DND-41 (cell line): ENCODE results near the gene GARIN5B.
A peak's percentile ranks its signal among the peaks of the same experiment; 100 is the strongest.

Experiments
- ATAC-seq: fragments of 200-7000 bp; cut with Tn5 transposase; 3 replicates; pipeline ENCODE4 v1.9.1; 2021; ENCODE audit warnings: low read depth; ENCODE audit not compliant: insufficient read depth
- DNase-seq: peaks from one replicate; pipeline ENCODE4 v3.0.0-alpha.2; 2020
- H2AFZ ChIP-seq: 2 replicates; pipeline ENCODE4 v1.6.0; 2012; ENCODE audit warnings: low read depth, low read length
- H3K27ac ChIP-seq: 2 replicates; pipeline ENCODE4 v1.5.1; 2012; ENCODE audit warnings: low read length, inconsistent platforms
- H3K27me3 ChIP-seq: fragments of 200-600 bp; sonication (generic); 2 replicates; pipeline ENCODE4 v1.6.0; 2012; ENCODE audit warnings: low read length, mild to moderate bottlenecking, inconsistent platforms; ENCODE audit not compliant: insufficient read depth, poor library complexity
- H3K36me3 ChIP-seq: 2 replicates; pipeline ENCODE4 v1.5.1; 2012; ENCODE audit warnings: low read length, inconsistent platforms; ENCODE audit not compliant: insufficient read depth
- H3K4me1 ChIP-seq: 2 replicates; pipeline ENCODE4 v1.5.1; 2012; ENCODE audit warnings: mild to moderate bottlenecking, low read length; ENCODE audit not compliant: insufficient read depth
- H3K4me2 ChIP-seq: 2 replicates; pipeline ENCODE4 v1.6.0; 2012; ENCODE audit warnings: mild to moderate bottlenecking, moderate library complexity, low read length, inconsistent platforms; ENCODE audit not compliant: insufficient read depth
- H3K4me3 ChIP-seq, 2 experiments: fragments of 200-600 bp in 1 of 2; shearing (Covaris generic) in 1 of 2; 2 replicates each; pipeline ENCODE4 v1.5.1; 2012 to 2016; ENCODE audit warnings: inconsistent platforms in 2 of 2, low read length in 2 of 2, mild to moderate bottlenecking in 2 of 2, low read depth in 1 of 2, moderate library complexity in 1 of 2
- H3K79me2 ChIP-seq: 2 replicates; pipeline ENCODE4 v1.6.0; 2012; ENCODE audit warnings: low read length, inconsistent platforms; ENCODE audit not compliant: insufficient read depth
- H3K9ac ChIP-seq: 2 replicates; pipeline ENCODE4 v1.6.0; 2012; ENCODE audit warnings: low read depth, mild to moderate bottlenecking, inconsistent platforms, low read length, moderate library complexity
- H3K9me3 ChIP-seq: 2 replicates; pipeline ENCODE4 v1.5.1; 2012; ENCODE audit warnings: low read length, moderate library complexity, mild to moderate bottlenecking, inconsistent platforms; ENCODE audit not compliant: insufficient read depth, severe bottlenecking
- H4K20me1 ChIP-seq: 2 replicates; pipeline ENCODE4 v1.6.0; 2012; ENCODE audit warnings: low read length; ENCODE audit not compliant: insufficient read depth
- CTCF ChIP-seq: IDR thresholded peaks from 2 replicates; pipeline ENCODE4 v1.5.1; 2012; ENCODE audit warnings: borderline replicate concordance, low read length, moderate library complexity, mild to moderate bottlenecking; ENCODE audit not compliant: poor library complexity, severe bottlenecking; ENCODE audit errors: extremely low read depth
- EZH2 ChIP-seq: IDR thresholded peaks from 3 replicates; pipeline ENCODE4 v1.6.1; 2012; ENCODE audit warnings: borderline replicate concordance, low read depth, mild to moderate bottlenecking, moderate library complexity, low read length, inconsistent platforms; ENCODE audit not compliant: severe bottlenecking

The GARIN5B gene

GRCh38 chr19:55341171-55341588, 21.9 kb downstream of the GARIN5B start:
- peak; percentile 22 for ATAC-seq
- H3K27ac ChIP-seq, result peak overlapping the region; percentile 89
- peaks cover 34% of the 10 kb centered on the region for H3K4me1 ChIP-seq
- H3K4me2 ChIP-seq, result peak overlapping the region; percentile 91
- peak overlapping the region; percentile 93 for H3K9ac ChIP-seq
- peak overlapping the region; percentile 84 to 92; a peak in 3 of 4 replicates for H3K4me3 ChIP-seq
- TF ChIP-seq EZH2 (no peak), CTCF (no peak)
- peak; percentile 84 for DNase-seq
- peaks cover 46% of the 10 kb centered on the region for H3K36me3 ChIP-seq
- H3K79me2 ChIP-seq, result peaks cover 30% of the 10 kb centered on the region
- peaks cover 39% of the 10 kb centered on the region for H4K20me1 ChIP-seq
- H3K27me3 ChIP-seq, result no peaks in the 10 kb centered on the region
- H3K9me3 ChIP-seq, result no peaks in the 10 kb centered on the region
- peak overlapping the region; percentile 62; the same call in 1 of the 2 replicates for H2AFZ ChIP-seq

GRCh38 chr19:55340784-55341147, 22.3 kb downstream of the GARIN5B start:
- Histone ChIP-seq H3K27me3 (no peaks in the 10 kb centered on the region), H3K4me2 (peak overlapping the region; percentile 91), H3K36me3 (peaks cover 42% of the 10 kb centered on the region), H3K4me3 (peak overlapping the region; percentile 84 to 92), H3K27ac (peak overlapping the region; percentile 89), H3K4me1 (peaks cover 34% of the 10 kb centered on the region), H3K9ac (peak overlapping the region; percentile 93), H4K20me1 (peaks cover 38% of the 10 kb centered on the region), H2AFZ (peak overlapping the region; percentile 62; the same call in 1 of the 2 replicates), H3K79me2 (peaks cover 30% of the 10 kb centered on the region), H3K9me3 (no peaks in the 10 kb centered on the region)
- TF ChIP-seq EZH2 (no peak), CTCF (peak; percentile 61)
- DNase-seq, result peak; percentile 63
- ATAC-seq, result 0 out of 3 replicates have a peak, but pooled peaks have one; percentile 4

GRCh38 chr19:55339889-55340783, 22.9 kb downstream of the GARIN5B start:
- H3K27ac ChIP-seq, result peak overlapping the region; percentile 89
- peak overlapping the region; percentile 91 for H3K4me2 ChIP-seq
- no peaks in the 10 kb centered on the region for H3K9me3 ChIP-seq
- ATAC-seq, result no peak
- H3K27me3 ChIP-seq, result no peaks in the 10 kb centered on the region
- peaks cover 36% of the 10 kb centered on the region for H3K36me3 ChIP-seq
- H3K9ac ChIP-seq, result peak overlapping the region; percentile 93
- peaks cover 35% of the 10 kb centered on the region for H4K20me1 ChIP-seq
- DNase-seq, result no peak
- H3K4me1 ChIP-seq, result peaks cover 34% of the 10 kb centered on the region
- H2AFZ ChIP-seq, result no peak overlapping the region
- H3K79me2 ChIP-seq, result peaks cover 30% of the 10 kb centered on the region
- TF ChIP-seq CTCF (no peak), EZH2 (no peak)
- H3K4me3 ChIP-seq, result peak overlapping the region; percentile 84 to 92
